Measurements from ENCODE around the gene FILIP1L. TPM values are rescaled to one million over a fixed set of nuclear protein-coding genes. Genes with fewer than 3 reads are reported as not detected.
"Not testable (repeated sequence)": the region's sequence is repeated elsewhere in the genome, so short reads cannot be mapped to it uniquely, and the experiment has no call there.

The FILIP1L gene
- polyA plus RNA-seq, 3 donors, result 0.13 to 0.40 (median 0.25) TPM

GRCh38 chr3:100096866-100097265, 17.4 kb downstream of the FILIP1L start:
- no peaks in the 10 kb centered on the region for H3K4me1 Mint-ChIP-seq
- intact Hi-C loops (cut with micrococcal nuclease), result no loop called here
- H4K20me1 ChIP-seq (ENCODE audit: insufficient read depth, low read length), result no peaks in the 10 kb centered on the region
- no peaks in the 10 kb centered on the region for H3K9me3 Mint-ChIP-seq
- no peaks in the 10 kb centered on the region for H3K79me2 ChIP-seq (ENCODE audit: insufficient read depth, low read length)
- no CpG with 5 or more reads among the region's 2 CpGs for WGBS (ENCODE audit: insufficient coverage)
- H3K27ac Mint-ChIP-seq, result no peak overlapping the region
- H3K4me3 ChIP-seq (replicated peaks in 1 of 3; ENCODE audit: low read depth in 2 of 3, low read length in 3 of 3), result no peak overlapping the region
- H3K4me2 ChIP-seq (replicated peaks; ENCODE audit: extremely low read depth, low read length, poor library complexity, severe bottlenecking), result no peak overlapping the region
- no peak overlapping the region for H3K4me3 Mint-ChIP-seq
- no peaks in the 10 kb centered on the region for H3K36me3 Mint-ChIP-seq
- no peak overlapping the region for H3K27ac ChIP-seq (ENCODE audit: low read depth in 1 of 2, low read length in 2 of 2)
- H3K9ac ChIP-seq (ENCODE audit: insufficient read depth, low read length, poor library complexity, severe bottlenecking), result no peak overlapping the region
- H2AFZ ChIP-seq (ENCODE audit: insufficient read depth, low read depth, low read length, poor library complexity, severe bottlenecking), result no peak overlapping the region
- H3K9me3 ChIP-seq (replicated peaks in 1 of 2; ENCODE audit: control insufficient read depth in 1 of 2, insufficient read depth in 1 of 2, low read length in 2 of 2), result no peaks in the 10 kb centered on the region
- H3K4me1 ChIP-seq (ENCODE audit: control insufficient read depth in 1 of 2, insufficient read depth in 2 of 2, low read length in 2 of 2), result no peaks in the 10 kb centered on the region
- no peaks in the 10 kb centered on the region for H3K27me3 ChIP-seq (ENCODE audit: control insufficient read depth in 2 of 2, insufficient read depth in 2 of 2, low read length in 2 of 2)
- no peak for TF ChIP-seq CTCF (IDR thresholded peaks at IDR 0.05)
- H3K27me3 Mint-ChIP-seq (ENCODE audit: low read depth in 3 of 3), result peaks cover 0 to 2% (median 0%) of the 10 kb centered on the region in 3 donors
- DNase-seq, result no peak
- H3K36me3 ChIP-seq (replicated peaks in 1 of 2; ENCODE audit: control insufficient read depth in 1 of 2, insufficient read depth in 2 of 2, low read length in 2 of 2), result no peaks in the 10 kb centered on the region

GRCh38 chr3:100096286-100096685, 18.0 kb downstream of the FILIP1L start:
- H3K27ac Mint-ChIP-seq; H3K4me2 ChIP-seq (replicated peaks; ENCODE audit: extremely low read depth, low read length, poor library complexity, severe bottlenecking); H2AFZ ChIP-seq (ENCODE audit: insufficient read depth, low read depth, low read length, poor library complexity, severe bottlenecking); H3K79me2 ChIP-seq (ENCODE audit: insufficient read depth, low read length); H3K4me3 ChIP-seq (replicated peaks in 1 of 3; ENCODE audit: low read depth in 2 of 3, low read length in 3 of 3); H3K9me3 Mint-ChIP-seq; H3K36me3 Mint-ChIP-seq; H3K4me1 ChIP-seq (ENCODE audit: control insufficient read depth in 1 of 2, insufficient read depth in 2 of 2, low read length in 2 of 2); H3K36me3 ChIP-seq (replicated peaks in 1 of 2; ENCODE audit: control insufficient read depth in 1 of 2, insufficient read depth in 2 of 2, low read length in 2 of 2); H4K20me1 ChIP-seq (ENCODE audit: insufficient read depth, low read length); H3K9me3 ChIP-seq (replicated peaks in 1 of 2; ENCODE audit: control insufficient read depth in 1 of 2, insufficient read depth in 1 of 2, low read length in 2 of 2); intact Hi-C loops (cut with micrococcal nuclease); H3K27me3 Mint-ChIP-seq (ENCODE audit: low read depth in 3 of 3); H3K9ac ChIP-seq (ENCODE audit: insufficient read depth, low read length, poor library complexity, severe bottlenecking); H3K27ac ChIP-seq (ENCODE audit: low read depth in 1 of 2, low read length in 2 of 2); DNase-seq; H3K27me3 ChIP-seq (ENCODE audit: control insufficient read depth in 2 of 2, insufficient read depth in 2 of 2, low read length in 2 of 2); H3K4me3 Mint-ChIP-seq; H3K4me1 Mint-ChIP-seq: not testable (repeated sequence)
- WGBS (ENCODE audit: insufficient coverage), result no CpG with 5 or more reads among the region's 1 CpG

Data from CD14-positive monocyte (primary cell).